Measurements from ENCODE around the gene ADAM22.

- TF ChIP-seq POLR2AphosphoS5 (IDR thresholded peaks at IDR 0.05; ENCODE audit: low read depth, low read length): no peak
- TF ChIP-seq, protein P1, sequence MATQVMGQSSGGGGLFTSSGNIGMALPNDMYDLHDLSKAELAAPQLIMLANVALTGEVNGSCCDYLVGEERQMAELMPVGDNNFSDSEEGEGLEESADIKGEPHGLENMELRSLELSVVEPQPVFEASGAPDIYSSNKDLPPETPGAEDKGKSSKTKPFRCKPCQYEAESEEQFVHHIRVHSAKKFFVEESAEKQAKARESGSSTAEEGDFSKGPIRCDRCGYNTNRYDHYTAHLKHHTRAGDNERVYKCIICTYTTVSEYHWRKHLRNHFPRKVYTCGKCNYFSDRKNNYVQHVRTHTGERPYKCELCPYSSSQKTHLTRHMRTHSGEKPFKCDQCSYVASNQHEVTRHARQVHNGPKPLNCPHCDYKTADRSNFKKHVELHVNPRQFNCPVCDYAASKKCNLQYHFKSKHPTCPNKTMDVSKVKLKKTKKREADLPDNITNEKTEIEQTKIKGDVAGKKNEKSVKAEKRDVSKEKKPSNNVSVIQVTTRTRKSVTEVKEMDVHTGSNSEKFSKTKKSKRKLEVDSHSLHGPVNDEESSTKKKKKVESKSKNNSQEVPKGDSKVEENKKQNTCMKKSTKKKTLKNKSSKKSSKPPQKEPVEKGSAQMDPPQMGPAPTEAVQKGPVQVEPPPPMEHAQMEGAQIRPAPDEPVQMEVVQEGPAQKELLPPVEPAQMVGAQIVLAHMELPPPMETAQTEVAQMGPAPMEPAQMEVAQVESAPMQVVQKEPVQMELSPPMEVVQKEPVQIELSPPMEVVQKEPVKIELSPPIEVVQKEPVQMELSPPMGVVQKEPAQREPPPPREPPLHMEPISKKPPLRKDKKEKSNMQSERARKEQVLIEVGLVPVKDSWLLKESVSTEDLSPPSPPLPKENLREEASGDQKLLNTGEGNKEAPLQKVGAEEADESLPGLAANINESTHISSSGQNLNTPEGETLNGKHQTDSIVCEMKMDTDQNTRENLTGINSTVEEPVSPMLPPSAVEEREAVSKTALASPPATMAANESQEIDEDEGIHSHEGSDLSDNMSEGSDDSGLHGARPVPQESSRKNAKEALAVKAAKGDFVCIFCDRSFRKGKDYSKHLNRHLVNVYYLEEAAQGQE (IDR thresholded peaks at IDR 0.05; ENCODE audit: insufficient read depth in 1 of 2, low read depth in 2 of 2, low read length in 2 of 2): no peak
- no peak for TF ChIP-seq TAF1 (IDR thresholded peaks at IDR 0.05; ENCODE audit: borderline replicate concordance, insufficient read depth, low read length)
These were observed 103.0 kb downstream of the ADAM22 start for GRCh38 chr7:88037050-88037449.

All from PFSK-1 (cell line).